Measurements from ENCODE around the gene NCS1. TPM values are rescaled to one million over a fixed set of nuclear protein-coding genes. Genes with fewer than 3 reads are reported as not detected.
A peak's percentile ranks its signal among the peaks of the same experiment; 100 is the strongest.

NCS1 gene
- total RNA-seq, 1 donor from 2014 or later, result 20.1 TPM

GRCh38 chr9:130186051-130186450 is 13.8 kb downstream of the NCS1 start:
- Mint-ChIP-seq H3K4me1 (ENCODE audit: unreplicated experiment) (peaks cover 15% of the 10 kb centered on the region), H3K4me3 (ENCODE audit: unreplicated experiment) (no peak overlapping the region), H3K36me3 (ENCODE audit: low read depth, unreplicated experiment) (peaks cover 4% of the 10 kb centered on the region), H3K27me3 (ENCODE audit: unreplicated experiment) (peaks cover 6% of the 10 kb centered on the region), H3K27ac (ENCODE audit: unreplicated experiment) (no peak overlapping the region), H3K9me3 (ENCODE audit: unreplicated experiment) (no peaks in the 10 kb centered on the region)
- no peak for DNase-seq (ENCODE audit: low spot score)
- TF ChIP-seq, protein P1, sequence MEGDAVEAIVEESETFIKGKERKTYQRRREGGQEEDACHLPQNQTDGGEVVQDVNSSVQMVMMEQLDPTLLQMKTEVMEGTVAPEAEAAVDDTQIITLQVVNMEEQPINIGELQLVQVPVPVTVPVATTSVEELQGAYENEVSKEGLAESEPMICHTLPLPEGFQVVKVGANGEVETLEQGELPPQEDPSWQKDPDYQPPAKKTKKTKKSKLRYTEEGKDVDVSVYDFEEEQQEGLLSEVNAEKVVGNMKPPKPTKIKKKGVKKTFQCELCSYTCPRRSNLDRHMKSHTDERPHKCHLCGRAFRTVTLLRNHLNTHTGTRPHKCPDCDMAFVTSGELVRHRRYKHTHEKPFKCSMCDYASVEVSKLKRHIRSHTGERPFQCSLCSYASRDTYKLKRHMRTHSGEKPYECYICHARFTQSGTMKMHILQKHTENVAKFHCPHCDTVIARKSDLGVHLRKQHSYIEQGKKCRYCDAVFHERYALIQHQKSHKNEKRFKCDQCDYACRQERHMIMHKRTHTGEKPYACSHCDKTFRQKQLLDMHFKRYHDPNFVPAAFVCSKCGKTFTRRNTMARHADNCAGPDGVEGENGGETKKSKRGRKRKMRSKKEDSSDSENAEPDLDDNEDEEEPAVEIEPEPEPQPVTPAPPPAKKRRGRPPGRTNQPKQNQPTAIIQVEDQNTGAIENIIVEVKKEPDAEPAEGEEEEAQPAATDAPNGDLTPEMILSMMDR (IDR thresholded peaks at IDR 0.05; ENCODE audit: unreplicated experiment), result no peak

DNA sequence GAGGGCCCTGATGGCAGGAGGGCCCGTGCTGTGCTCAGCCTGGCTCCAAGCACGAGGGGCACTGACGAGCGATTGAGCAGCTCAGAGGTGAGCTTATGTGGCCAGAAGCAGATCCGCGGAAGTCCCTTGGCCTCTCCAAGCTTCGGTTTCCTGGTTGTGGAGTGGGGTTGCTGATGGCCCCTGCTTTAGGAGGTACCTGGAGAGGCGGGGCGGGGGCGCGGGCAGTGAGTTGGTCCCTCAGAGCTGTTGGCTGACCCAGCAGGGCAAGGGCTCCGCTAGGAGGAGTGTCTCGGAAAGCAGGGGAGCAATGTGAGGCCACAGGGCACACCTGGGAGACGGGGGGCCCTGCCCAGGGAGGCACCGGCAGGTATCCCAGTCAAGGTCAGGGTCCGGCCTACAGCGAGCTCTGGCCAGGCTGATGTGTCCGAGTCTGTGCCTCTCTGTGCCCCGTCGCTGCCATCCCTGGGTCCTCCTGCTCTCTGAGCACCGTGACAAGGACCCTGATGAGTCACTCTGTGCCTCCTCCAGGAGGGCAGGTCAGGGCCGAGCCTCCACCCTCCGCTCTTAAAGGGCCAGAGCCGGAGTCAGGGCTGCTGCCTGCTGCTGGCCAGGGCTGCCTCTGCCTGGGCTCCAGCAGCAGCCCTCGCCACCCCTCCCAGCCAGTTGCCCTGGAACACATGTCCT is 14.8 kb downstream of the NCS1 start:
- no peak overlapping the region for H3K27ac Mint-ChIP-seq (ENCODE audit: unreplicated experiment)
- peaks cover 7% of the 10 kb centered on the region for H3K27me3 Mint-ChIP-seq (ENCODE audit: unreplicated experiment)
- H3K4me1 Mint-ChIP-seq (ENCODE audit: unreplicated experiment), result peaks cover 15% of the 10 kb centered on the region
- TF ChIP-seq, protein P1 (IDR thresholded peaks at IDR 0.05; ENCODE audit: unreplicated experiment), result no peak
- H3K4me3 Mint-ChIP-seq (ENCODE audit: unreplicated experiment), result no peak overlapping the region
- no peak for DNase-seq (ENCODE audit: low spot score)
- H3K9me3 Mint-ChIP-seq (ENCODE audit: unreplicated experiment), result no peaks in the 10 kb centered on the region
- peaks cover 4% of the 10 kb centered on the region for H3K36me3 Mint-ChIP-seq (ENCODE audit: low read depth, unreplicated experiment)

DNA sequence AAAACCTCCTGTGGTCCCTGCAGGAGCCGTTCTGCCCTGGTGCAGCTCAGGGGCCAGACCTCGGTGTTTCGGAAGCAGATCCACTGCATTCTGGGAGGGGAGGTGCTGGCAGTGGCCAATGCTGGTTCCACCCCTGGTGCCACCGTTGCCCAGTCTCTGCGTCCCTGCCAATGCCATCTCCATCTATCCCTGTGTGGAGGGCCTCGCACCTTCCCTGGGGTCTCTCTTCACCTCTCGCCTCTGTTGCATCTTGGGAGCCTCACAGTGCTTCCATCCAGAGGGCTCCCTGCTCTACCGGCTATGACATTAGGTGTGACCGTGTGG is 15.3 kb downstream of the NCS1 start:
- no peak for DNase-seq (ENCODE audit: low spot score)
- Mint-ChIP-seq H3K27ac (ENCODE audit: unreplicated experiment) (no peak overlapping the region), H3K9me3 (ENCODE audit: unreplicated experiment) (no peaks in the 10 kb centered on the region), H3K4me3 (ENCODE audit: unreplicated experiment) (no peak overlapping the region), H3K27me3 (ENCODE audit: unreplicated experiment) (peaks cover 7% of the 10 kb centered on the region), H3K36me3 (ENCODE audit: low read depth, unreplicated experiment) (peaks cover 4% of the 10 kb centered on the region), H3K4me1 (ENCODE audit: unreplicated experiment) (peaks cover 15% of the 10 kb centered on the region)
- TF ChIP-seq, protein P1 (IDR thresholded peaks at IDR 0.05; ENCODE audit: unreplicated experiment), result no peak

DNA sequence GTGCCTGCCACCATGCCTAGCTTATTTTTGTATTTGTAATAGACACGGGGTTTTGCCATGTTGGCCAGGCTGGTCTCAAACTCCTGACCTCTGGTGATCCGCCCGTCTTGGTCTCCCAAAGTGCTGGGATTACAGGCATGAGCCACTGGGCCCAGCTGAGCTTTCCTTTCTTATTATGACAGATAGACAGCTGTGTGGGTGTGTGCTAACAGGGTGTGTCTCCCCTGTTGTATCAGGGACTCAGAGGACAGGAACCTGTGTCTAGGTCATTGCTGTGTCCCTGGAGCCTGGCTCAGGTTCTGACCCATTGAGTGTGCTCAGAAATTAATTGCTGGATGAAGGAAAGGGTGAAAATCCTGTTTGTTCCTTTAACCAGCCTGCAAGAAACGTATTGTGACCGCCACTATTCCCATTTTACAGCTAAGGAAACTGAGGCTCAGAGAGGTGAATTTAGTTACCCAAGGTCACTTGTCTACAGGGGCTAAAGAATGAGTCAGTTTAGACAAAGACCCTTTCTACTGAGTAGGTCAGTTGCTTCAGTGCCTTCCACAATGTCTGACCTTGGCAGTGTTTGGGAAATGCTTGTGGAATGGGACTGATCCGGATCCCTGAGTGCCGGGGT is 16.8 kb downstream of the NCS1 start:
- Mint-ChIP-seq H3K4me3 (ENCODE audit: unreplicated experiment) (no peak overlapping the region), H3K4me1 (ENCODE audit: unreplicated experiment) (peaks cover 15% of the 10 kb centered on the region), H3K27me3 (ENCODE audit: unreplicated experiment) (peaks cover 7% of the 10 kb centered on the region), H3K27ac (ENCODE audit: unreplicated experiment) (no peak overlapping the region), H3K36me3 (ENCODE audit: low read depth, unreplicated experiment) (peaks cover 4% of the 10 kb centered on the region), H3K9me3 (ENCODE audit: unreplicated experiment) (no peaks in the 10 kb centered on the region)
- TF ChIP-seq, protein P1 (IDR thresholded peaks at IDR 0.05; ENCODE audit: unreplicated experiment), result no peak
- DNase-seq (ENCODE audit: low spot score), result no peak

- TF ChIP-seq, protein P1 (IDR thresholded peaks at IDR 0.05; ENCODE audit: unreplicated experiment), result no peak
- peaks cover 7% of the 10 kb centered on the region for H3K27me3 Mint-ChIP-seq (ENCODE audit: unreplicated experiment)
- H3K4me3 Mint-ChIP-seq (ENCODE audit: unreplicated experiment), result peak overlapping the region; percentile 66
- no peaks in the 10 kb centered on the region for H3K9me3 Mint-ChIP-seq (ENCODE audit: unreplicated experiment)
- no peak for DNase-seq (ENCODE audit: low spot score)
- no peak overlapping the region for H3K27ac Mint-ChIP-seq (ENCODE audit: unreplicated experiment)
- H3K4me1 Mint-ChIP-seq (ENCODE audit: unreplicated experiment), result peaks cover 17% of the 10 kb centered on the region
- H3K36me3 Mint-ChIP-seq (ENCODE audit: low read depth, unreplicated experiment), result peaks cover 4% of the 10 kb centered on the region
Observed at GRCh38 chr9:130189840-130190239, 17.6 kb downstream of the NCS1 start.

All from endothelial cell (in vitro differentiated cells).